IMR-90 (cell line): Measurements from ENCODE around the gene CD209. TPM values are rescaled to one million over a fixed set of nuclear protein-coding genes. Genes with fewer than 3 reads are reported as not detected.

Experiments
- ATAC-seq: fragments of 200-7000 bp; cut with Tn5 transposase; 2 replicates; pipeline ENCODE4 v1.9.1; 2020; ENCODE audit warnings: low read depth, mild to moderate bottlenecking, moderate library complexity
- BruUV-seq: library from RNA; stranded (reverse); fragments of 400-500 nt; replicated peaks from 2 replicates; lab custom pipeline; 2021; lab: Mats Ljungman, UMichigan
- CTCF ChIA-PET: fragments of 300-600 bp; formaldehyde crosslinking; extraction: SDS; loops from one replicate; lab custom pipeline; 2021; ENCODE audit warnings: antibody characterized with exemption; lab: Yijun Ruan, JAX
- POLR2A ChIA-PET: fragments of 300-600 bp; sonication (Branson Sonifier 250); formaldehyde crosslinking; loops from one replicate; lab custom pipeline; 2022; ENCODE audit warnings: antibody characterized with exemption; ENCODE audit not compliant: unreplicated experiment; lab: Charles Lee
- DNase-seq: peaks from one replicate; pipeline ENCODE4 v3.0.0; 2013
- H2AFZ ChIP-seq: replicated peaks from 2 replicates; pipeline ENCODE3; 2013; ENCODE audit warnings: low read length, mild to moderate bottlenecking; ENCODE audit not compliant: poor library complexity
- H2AK5ac ChIP-seq: 2 replicates; pipeline ENCODE4 v1.6.1; 2013; ENCODE audit warnings: low read depth, low read length, inconsistent platforms
- H2AK9ac ChIP-seq: replicated peaks from 2 replicates; pipeline ENCODE3; 2013; ENCODE audit warnings: mild to moderate bottlenecking, low read depth, low read length, moderate library complexity; ENCODE audit not compliant: poor library complexity
- H2BK120ac ChIP-seq: 2 replicates; pipeline ENCODE4 v1.6.1; 2013; ENCODE audit warnings: low read depth, low read length, inconsistent platforms
- H2BK15ac ChIP-seq: 3 replicates; pipeline ENCODE4 v1.6.1; 2013; ENCODE audit warnings: low read depth, low read length, inconsistent platforms
- H2BK20ac ChIP-seq: 2 replicates; pipeline ENCODE4 v1.6.1; 2013; ENCODE audit warnings: low read depth, mild to moderate bottlenecking, inconsistent platforms, low read length, moderate library complexity
- H2BK5ac ChIP-seq: 2 replicates; pipeline ENCODE4 v1.6.1; 2013; ENCODE audit warnings: mild to moderate bottlenecking, low read depth, low read length, inconsistent platforms; ENCODE audit not compliant: poor library complexity, severe bottlenecking
- H3K14ac ChIP-seq: replicated peaks from 2 replicates; pipeline ENCODE4 v1.6.1; 2013; ENCODE audit warnings: low read depth, low read length, inconsistent platforms
- H3K18ac ChIP-seq: 2 replicates; pipeline ENCODE4 v1.6.1; 2013; ENCODE audit warnings: low read depth, low read length, control low read depth
- H3K23ac ChIP-seq: 2 replicates; pipeline ENCODE4 v1.6.1; 2013; ENCODE audit warnings: low read depth, low read length, inconsistent platforms
- H3K27ac ChIP-seq: 2 replicates; pipeline ENCODE4 v1.5.1; 2013; ENCODE audit warnings: mild to moderate bottlenecking, control low read depth, low read length; ENCODE audit not compliant: insufficient read depth
- H3K27me3 ChIP-seq: 2 replicates; pipeline ENCODE4 v1.6.1; 2013; ENCODE audit warnings: low read length; ENCODE audit not compliant: control insufficient read depth, insufficient read depth
- H3K36me3 ChIP-seq: 2 replicates; pipeline ENCODE4 v1.6.1; 2013; ENCODE audit warnings: low read length, mixed read lengths; ENCODE audit not compliant: control insufficient read depth, insufficient read depth
- H3K4ac ChIP-seq: 2 replicates; pipeline ENCODE4 v1.6.1; 2013; ENCODE audit warnings: low read depth, low read length, inconsistent platforms
- H3K4me1 ChIP-seq: 2 replicates; pipeline ENCODE4 v1.6.1; 2013; ENCODE audit warnings: low read length, mixed read lengths; ENCODE audit not compliant: control insufficient read depth, insufficient read depth
- H3K4me2 ChIP-seq: 2 replicates; pipeline ENCODE4 v1.6.1; 2013; ENCODE audit warnings: low read depth, mild to moderate bottlenecking, control low read depth, low read length, moderate library complexity
- H3K4me3 ChIP-seq: 2 replicates; pipeline ENCODE4 v1.5.1; 2013; ENCODE audit warnings: low read depth, mild to moderate bottlenecking, control low read depth, low read length, moderate library complexity; ENCODE audit not compliant: insufficient read depth
- H3K56ac ChIP-seq: 2 replicates; pipeline ENCODE4 v1.6.1; 2013; ENCODE audit warnings: low read length, inconsistent platforms; ENCODE audit not compliant: insufficient read depth; ENCODE audit errors: extremely low read depth
- H3K79me1 ChIP-seq, 2 experiments: 2 replicates each; pipeline ENCODE4 v1.6.1; 2013; ENCODE audit warnings: low read length in 2 of 2, inconsistent platforms in 1 of 2, low read depth in 1 of 2
- H3K9ac ChIP-seq: 2 replicates; pipeline ENCODE4 v1.6.1; 2013; ENCODE audit warnings: low read depth, low read length, control low read depth
- H3K9me1 ChIP-seq: 2 replicates; pipeline ENCODE4 v1.6.1; 2013; ENCODE audit warnings: low read length, inconsistent platforms; ENCODE audit not compliant: insufficient read depth
- H3K9me3 ChIP-seq: 2 replicates; pipeline ENCODE4 v1.6.1; 2013; ENCODE audit warnings: low read length; ENCODE audit not compliant: control insufficient read depth, insufficient read depth
- H4K20me1 ChIP-seq: 2 replicates; pipeline ENCODE4 v1.6.1; 2013; ENCODE audit warnings: low read length, inconsistent platforms; ENCODE audit not compliant: insufficient read depth
- H4K5ac ChIP-seq: 2 replicates; pipeline ENCODE4 v1.6.1; 2013; ENCODE audit warnings: mild to moderate bottlenecking, low read depth, low read length, control low read depth
- H4K8ac ChIP-seq, 2 experiments: 2 replicates each; pipeline ENCODE4 v1.6.1; 2013; ENCODE audit warnings: low read depth in 2 of 2, low read length in 2 of 2, control low read depth in 1 of 2, inconsistent platforms in 1 of 2
- H4K91ac ChIP-seq: 2 replicates; pipeline ENCODE4 v1.6.1; 2013; ENCODE audit warnings: low read depth, low read length, inconsistent platforms; ENCODE audit not compliant: insufficient read depth
- CEBPB ChIP-seq: IDR thresholded peaks from 2 replicates; pipeline ENCODE4 v1.6.1; 2012; ENCODE audit warnings: low read depth, low read length, improper control_type of control experiment
- MAFK ChIP-seq: IDR thresholded peaks from 2 replicates; pipeline ENCODE4 v1.6.1; 2012; ENCODE audit warnings: low read depth, low read length, improper control_type of control experiment
- MAZ ChIP-seq: IDR thresholded peaks from 2 replicates; pipeline ENCODE4 v1.6.1; 2012; ENCODE audit warnings: low read depth, mild to moderate bottlenecking, low read length, improper control_type of control experiment, moderate library complexity, borderline replicate concordance
- NFE2L2 ChIP-seq: fragments of 150-350 bp; IDR thresholded peaks from 2 replicates; pipeline ENCODE4 v1.6.1; 2016; ENCODE audit warnings: low read depth, mild to moderate bottlenecking, low read length
- RCOR1 ChIP-seq: IDR thresholded peaks from 2 replicates; pipeline ENCODE4 v1.6.1; 2012; ENCODE audit warnings: mild to moderate bottlenecking, low read length, improper control_type of control experiment; ENCODE audit not compliant: insufficient replicate concordance
- RFX5 ChIP-seq: IDR thresholded peaks from 2 replicates; pipeline ENCODE4 v1.8.0; 2012; ENCODE audit warnings: low read depth, mild to moderate bottlenecking, low read length, moderate library complexity
- USF2 ChIP-seq: fragments of 150-350 bp; IDR thresholded peaks from 2 replicates; pipeline ENCODE4 v1.6.1; 2017; ENCODE audit warnings: mild to moderate bottlenecking, antibody characterized with exemption, low read length, low read depth
- WGBS, 2 experiments: methylation state at CpG; one replicate each; pipeline versions ENCODE4 v1.1.5 to v1.1.7; 2013; ENCODE audit warnings: missing lambda C conversion rate in 2 of 2; ENCODE audit not compliant: insufficient read length in 1 of 2; ENCODE audit errors: extremely low coverage in 2 of 2; 5-methylcytosine and 5-hydroxymethylcytosine counted together
- dilution Hi-C: fragments of 300-500 bp; cut with HindIII; formaldehyde crosslinking; loops from one replicate; pipeline ENCODE4 v1.14.3; 2018; ENCODE audit warnings: low sequenced_read_pairs; ENCODE audit not compliant: unreplicated experiment
- in situ Hi-C: fragments of 300-500 bp; cut with MboI; formaldehyde crosslinking; loops from 3 replicates; pipeline ENCODE4 v1.14.3; 2019; ENCODE audit warnings: low sequenced_read_pairs, inconsistent platforms, mixed read lengths
- intact Hi-C: fragments of 100-400 bp; cut with micrococcal nuclease; formaldehyde crosslinking; loops from 2 replicates; pipeline ENCODE4 v1.10.0; 2022
- polyA plus RNA-seq, 3 experiments: library from polyadenylated mRNA; depleted of rRNA; stranded (reverse); fragments of >200 nt; gene quantifications; 2 replicates each; pipeline ENCODE4 v1.2.3, GENCODE V29; 2012; ENCODE audit warnings: low replicate concordance in 1 of 3
- total RNA-seq: library from RNA; depleted of rRNA; stranded (reverse); fragments of >200 nt; gene quantifications from 2 replicates; pipeline ENCODE4 v1.2.3, GENCODE V29; 2012

Gene CD209
- total and polyA plus RNA-seq, 2 of the 4 experiments (the other 2 are of a cell fraction), result not detected

GRCh38 chr19:7771072-7771471 is 23.7 kb upstream of the CD209 start:
- 40% methylated on average over 3 of the region's 8 CpGs; no CpG with 5 or more reads in 1 of the 2 experiments for whole genome bisulfite sequencing, 2 experiments
- no peak overlapping the region for H3K56ac ChIP-seq
- in situ Hi-C loops (no loop called here), intact Hi-C loops (no loop called here), dilution Hi-C loops (no loop called here)
- no peak overlapping the region for H3K14ac ChIP-seq
- H3K9me3 ChIP-seq, result no peaks in the 10 kb centered on the region
- H3K9ac ChIP-seq, result no peak overlapping the region
- DNase-seq (no peak), ATAC-seq (no peak)
- H3K4me2 ChIP-seq, result no peak overlapping the region
- H2BK120ac ChIP-seq, result no peak overlapping the region
- no peak overlapping the region for H2BK5ac ChIP-seq
- no peak overlapping the region for H4K8ac ChIP-seq
- POLR2A ChIA-PET, result no interaction called here
- no peaks in the 10 kb centered on the region for H3K79me1 ChIP-seq
- no peak overlapping the region for H3K4ac ChIP-seq
- no peaks in the 10 kb centered on the region for H3K9me1 ChIP-seq
- no TSS peak for BruUV-seq
- no peak overlapping the region for H2BK15ac ChIP-seq
- H2AK9ac ChIP-seq, result no peak overlapping the region
- no peak overlapping the region for H2AFZ ChIP-seq
- no peak overlapping the region for H3K23ac ChIP-seq
- no peak overlapping the region for H3K4me3 ChIP-seq
- H2AK5ac ChIP-seq, result no peak overlapping the region
- CTCF ChIA-PET, result no interaction called here
- H4K20me1 ChIP-seq, result no peaks in the 10 kb centered on the region
- no peak overlapping the region for H3K27ac ChIP-seq
- H3K36me3 ChIP-seq, result no peaks in the 10 kb centered on the region
- no peak overlapping the region for H4K5ac ChIP-seq
- H4K91ac ChIP-seq, result no peak overlapping the region
- H2BK20ac ChIP-seq, result no peak overlapping the region
- no peak overlapping the region for H3K18ac ChIP-seq
- no peaks in the 10 kb centered on the region for H3K4me1 ChIP-seq
- peaks cover 13% of the 10 kb centered on the region for H3K27me3 ChIP-seq
- no peak for TF ChIP-seq USF2
- no peak for TF ChIP-seq MAZ
- no peak for TF ChIP-seq RCOR1
- TF ChIP-seq CEBPB, result no peak
- TF ChIP-seq NFE2L2, result no peak
- TF ChIP-seq MAFK, result no peak
- no peak for TF ChIP-seq RFX5
